HuH-7 (cell line): ENCODE results near the gene CFAP119.

ENCODE experiments used
- DNase-seq: peaks from one replicate; pipeline ENCODE4 v3.0.0; 2011; ENCODE audit warnings: low spot score

The CFAP119 gene

GRCh38 chr16:30782486-30783279 is 20.8 kb upstream of the CFAP119 start:
- no peak for DNase-seq

- DNase-seq, result no peak
Observed at GRCh38 chr16:30780549-30780948, 18.7 kb upstream of the CFAP119 start.

GRCh38 chr16:30780021-30780420 is 18.2 kb upstream of the CFAP119 start:
- DNase-seq, result no peak

- DNase-seq, result no peak
Observed at GRCh38 chr16:30779596-30779995, 17.7 kb upstream of the CFAP119 start.

- DNase-seq, result no peak
Observed at GRCh38 chr16:30778549-30779244, 16.8 kb upstream of the CFAP119 start.

- DNase-seq, result no peak
Observed at GRCh38 chr16:30777591-30778297, 15.9 kb upstream of the CFAP119 start.

GRCh38 chr16:30775392-30776188 is 13.7 kb upstream of the CFAP119 start:
- peak; percentile 95 for DNase-seq

GRCh38 chr16:30775131-30775391 is 13.2 kb upstream of the CFAP119 start:
- no peak for DNase-seq

GRCh38 chr16:30774367-30775130 is 12.7 kb upstream of the CFAP119 start:
- no peak for DNase-seq

GRCh38 chr16:30773826-30774225 is 12.0 kb upstream of the CFAP119 start:
- no peak for DNase-seq

- no peak for DNase-seq
Observed at GRCh38 chr16:30771726-30772125, 9.9 kb upstream of the CFAP119 start.

- DNase-seq, result no peak
Observed at GRCh38 chr16:30769379-30770089, 7.7 kb upstream of the CFAP119 start.

- no peak for DNase-seq
Observed at GRCh38 chr16:30768583-30769181, 6.8 kb upstream of the CFAP119 start.

- no peak for DNase-seq
Observed at GRCh38 chr16:30767767-30768465, 6.1 kb upstream of the CFAP119 start.

GRCh38 chr16:30766933-30767284 is 5.0 kb upstream of the CFAP119 start:
- DNase-seq, result no peak

- no peak for DNase-seq
Observed at GRCh38 chr16:30766206-30766932, 4.5 kb upstream of the CFAP119 start.

- no peak for DNase-seq
Observed at GRCh38 chr16:30764816-30765465, 3.1 kb upstream of the CFAP119 start.

GRCh38 chr16:30764086-30764485 is 2.2 kb upstream of the CFAP119 start:
- DNase-seq, result no peak
